Measurements from ENCODE around the gene NTSR2.

DNA sequence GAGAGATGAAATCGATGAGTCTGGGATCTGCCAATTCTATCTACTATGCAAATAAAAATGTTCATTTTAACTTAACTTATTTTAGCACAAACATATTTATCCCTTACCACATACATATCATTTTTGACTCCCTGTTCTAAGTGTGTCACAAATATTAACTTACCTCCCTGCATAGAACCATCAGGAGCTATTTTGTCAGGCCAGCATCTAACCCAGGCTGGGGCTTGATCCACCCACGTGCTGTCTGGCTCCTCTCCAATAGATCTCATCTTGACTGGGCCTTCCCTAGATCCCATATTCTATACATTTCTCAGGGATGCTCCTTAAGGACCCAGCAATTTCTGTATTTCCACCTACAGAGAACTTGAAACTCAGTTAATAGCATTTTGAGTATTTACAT lies 20.9 kb downstream of the NTSR2 start:
- TF ChIP-seq POLR2A (IDR thresholded peaks at IDR 0.05): no peak
- TF ChIP-seq, protein P1, sequence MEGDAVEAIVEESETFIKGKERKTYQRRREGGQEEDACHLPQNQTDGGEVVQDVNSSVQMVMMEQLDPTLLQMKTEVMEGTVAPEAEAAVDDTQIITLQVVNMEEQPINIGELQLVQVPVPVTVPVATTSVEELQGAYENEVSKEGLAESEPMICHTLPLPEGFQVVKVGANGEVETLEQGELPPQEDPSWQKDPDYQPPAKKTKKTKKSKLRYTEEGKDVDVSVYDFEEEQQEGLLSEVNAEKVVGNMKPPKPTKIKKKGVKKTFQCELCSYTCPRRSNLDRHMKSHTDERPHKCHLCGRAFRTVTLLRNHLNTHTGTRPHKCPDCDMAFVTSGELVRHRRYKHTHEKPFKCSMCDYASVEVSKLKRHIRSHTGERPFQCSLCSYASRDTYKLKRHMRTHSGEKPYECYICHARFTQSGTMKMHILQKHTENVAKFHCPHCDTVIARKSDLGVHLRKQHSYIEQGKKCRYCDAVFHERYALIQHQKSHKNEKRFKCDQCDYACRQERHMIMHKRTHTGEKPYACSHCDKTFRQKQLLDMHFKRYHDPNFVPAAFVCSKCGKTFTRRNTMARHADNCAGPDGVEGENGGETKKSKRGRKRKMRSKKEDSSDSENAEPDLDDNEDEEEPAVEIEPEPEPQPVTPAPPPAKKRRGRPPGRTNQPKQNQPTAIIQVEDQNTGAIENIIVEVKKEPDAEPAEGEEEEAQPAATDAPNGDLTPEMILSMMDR (IDR thresholded peaks at IDR 0.05): no peak

Data from right lobe of liver (tissue), 4 donors.